Measurements from ENCODE around the gene DST. TPM values are rescaled to one million over a fixed set of nuclear protein-coding genes. Genes with fewer than 3 reads are reported as not detected.

DST gene
- total RNA-seq, 1 experiment from 2014 or later: 144 TPM

DNA sequence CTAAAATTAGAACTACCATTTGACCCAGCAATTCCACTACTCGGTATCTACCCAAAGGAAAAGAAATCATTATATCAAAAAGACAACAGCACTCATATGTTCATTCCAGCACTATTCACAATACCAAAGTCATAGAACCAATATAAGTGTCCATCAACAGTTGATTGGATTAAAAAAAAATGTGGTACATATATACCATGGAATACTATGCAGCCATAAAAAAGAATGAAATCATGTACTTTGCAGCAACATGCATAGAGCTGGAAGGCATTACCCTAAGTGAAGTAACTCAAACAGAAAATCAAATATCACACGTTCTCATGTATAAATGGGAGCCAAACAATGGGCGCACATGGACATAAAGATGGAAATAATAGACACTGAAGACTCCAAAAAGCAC is 163.3 kb downstream of the DST start:
- Histone ChIP-seq H2AFZ (ENCODE audit: low read depth, low read length, poor library complexity, severe bottlenecking) (no peak overlapping the region), H3K27ac (ENCODE audit: low read depth, low read length) (no peak overlapping the region), H3K9me3 (ENCODE audit: control insufficient read depth in 1 of 2, insufficient read depth in 1 of 2, low read depth in 1 of 2, low read length in 2 of 2) (no peaks in the 10 kb centered on the region), H3K36me3 (ENCODE audit: control insufficient read depth in 1 of 2, insufficient read depth in 2 of 2, low read length in 2 of 2) (peaks cover 19 to 36% of the 10 kb centered on the region in 2 experiments), H3K9ac (ENCODE audit: low read length) (no peak overlapping the region), H3K9me2 (ENCODE audit: insufficient read depth) (no peaks in the 10 kb centered on the region), H3K4me2 (ENCODE audit: low read length) (no peak overlapping the region), H3K79me2 (ENCODE audit: insufficient read depth, low read length) (no peaks in the 10 kb centered on the region), H3K4me3 (replicated peaks in 1 of 2; ENCODE audit: low read depth in 1 of 2, low read length in 2 of 2) (no peak overlapping the region), H4K20me1 (ENCODE audit: insufficient read depth) (no peaks in the 10 kb centered on the region), H3K27me3 (ENCODE audit: insufficient read depth, low read length) (no peaks in the 10 kb centered on the region), H3K4me1 (ENCODE audit: control insufficient read depth in 1 of 2, insufficient read depth in 2 of 2, low read length in 2 of 2) (no peaks in the 10 kb centered on the region)
- intact Hi-C loops (cut with micrococcal nuclease): no loop called here
- no TSS peak for BruUV-seq (replicated peaks)
- CTCF ChIA-PET: no interaction called here
- TF ChIP-seq, protein P1, sequence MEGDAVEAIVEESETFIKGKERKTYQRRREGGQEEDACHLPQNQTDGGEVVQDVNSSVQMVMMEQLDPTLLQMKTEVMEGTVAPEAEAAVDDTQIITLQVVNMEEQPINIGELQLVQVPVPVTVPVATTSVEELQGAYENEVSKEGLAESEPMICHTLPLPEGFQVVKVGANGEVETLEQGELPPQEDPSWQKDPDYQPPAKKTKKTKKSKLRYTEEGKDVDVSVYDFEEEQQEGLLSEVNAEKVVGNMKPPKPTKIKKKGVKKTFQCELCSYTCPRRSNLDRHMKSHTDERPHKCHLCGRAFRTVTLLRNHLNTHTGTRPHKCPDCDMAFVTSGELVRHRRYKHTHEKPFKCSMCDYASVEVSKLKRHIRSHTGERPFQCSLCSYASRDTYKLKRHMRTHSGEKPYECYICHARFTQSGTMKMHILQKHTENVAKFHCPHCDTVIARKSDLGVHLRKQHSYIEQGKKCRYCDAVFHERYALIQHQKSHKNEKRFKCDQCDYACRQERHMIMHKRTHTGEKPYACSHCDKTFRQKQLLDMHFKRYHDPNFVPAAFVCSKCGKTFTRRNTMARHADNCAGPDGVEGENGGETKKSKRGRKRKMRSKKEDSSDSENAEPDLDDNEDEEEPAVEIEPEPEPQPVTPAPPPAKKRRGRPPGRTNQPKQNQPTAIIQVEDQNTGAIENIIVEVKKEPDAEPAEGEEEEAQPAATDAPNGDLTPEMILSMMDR (IDR thresholded peaks at IDR 0.05 in 2 of 3, conservative IDR thresholded peaks at IDR 0.05 in 1 of 3; ENCODE audit: borderline replicate concordance in 1 of 3, insufficient read depth in 1 of 3, low read depth in 2 of 3, low read length in 2 of 3): no peak
- TF ChIP-seq CBX3 (IDR thresholded peaks at IDR 0.05; ENCODE audit: low read depth) (no peak), ELF1 (IDR thresholded peaks at IDR 0.05; ENCODE audit: borderline replicate concordance, low read depth) (no peak), EZH2phosphoT487 (IDR thresholded peaks at IDR 0.05; ENCODE audit: borderline replicate concordance) (no peak), YY1 (IDR thresholded peaks at IDR 0.05; ENCODE audit: extremely low read depth, insufficient replicate concordance, low read depth, low read length) (no peak), ZFX (IDR thresholded peaks at IDR 0.05) (no peak), TCF7L2 (IDR thresholded peaks at IDR 0.05; ENCODE audit: borderline replicate concordance, extremely low read depth, insufficient read depth, insufficient read length) (no peak), CEBPB (IDR thresholded peaks at IDR 0.05; ENCODE audit: low read depth) (no peak), ZBTB33 (IDR thresholded peaks at IDR 0.05; ENCODE audit: extremely low read depth, insufficient replicate concordance, low read length) (no peak), RAD21 (IDR thresholded peaks at IDR 0.05; ENCODE audit: low read depth) (no peak), SIN3A (IDR thresholded peaks at IDR 0.05; ENCODE audit: low read depth) (no peak), FOSL1 (IDR thresholded peaks at IDR 0.05; ENCODE audit: low read depth) (no peak)
- ATAC-seq (no peak), DNase-seq (ENCODE audit: low read depth, low spot score) (no peak)
- RAD21 ChIA-PET (ENCODE audit: low non-redundant PET in 1 of 2, low total read pairs in 2 of 2, uncharacterized antibody in 2 of 2, unreplicated experiment in 2 of 2): no interaction called here
- POLR2A ChIA-PET: no interaction called here
